Transverse colon (tissue), 4 donors: ENCODE measurements around the gene CDK17. TPM values are rescaled to one million over a fixed set of nuclear protein-coding genes. Genes with fewer than 3 reads are reported as not detected.
"Not testable (repeated sequence)": the region's sequence is repeated elsewhere in the genome, so short reads cannot be mapped to it uniquely, and the experiment has no call there.

Experiments
- DNase-seq: peaks from one replicate; pipeline ENCODE4 v3.0.0-alpha.2; 2019
- H3K27ac ChIP-seq, 4 donors: fragments of 200-600 bp; sonication (generic); 2 replicates each; pipeline ENCODE4 v1.5.1; 2016 to 2018; ENCODE audit warnings: inconsistent platforms in 4 of 4
- H3K27me3 ChIP-seq: fragments of 200-600 bp; sonication (generic); 2 replicates; pipeline ENCODE4 v1.5.1; 2017; ENCODE audit warnings: inconsistent platforms
- H3K36me3 ChIP-seq, 4 donors: fragments of 200-600 bp; sonication (generic); 2 replicates each; pipeline ENCODE4 v1.5.1; 2017 to 2019; ENCODE audit warnings: inconsistent platforms in 4 of 4
- H3K4me1 ChIP-seq, 4 donors: fragments of 200-600 bp; sonication (generic); 2 replicates each; pipeline ENCODE4 v1.5.1; 2017 to 2020; ENCODE audit warnings: inconsistent platforms in 4 of 4
- H3K4me3 ChIP-seq, 4 donors: fragments of 200-600 bp; sonication (generic); 1 replicate in 1 of 4; 2 replicates in 3 of 4; pipeline versions ENCODE4 v1.5.1 to v1.6.1; 2017 to 2019; ENCODE audit warnings: inconsistent platforms in 4 of 4
- H3K9me3 ChIP-seq, 2 donors: fragments of 200-600 bp; sonication (generic); 2 replicates each; pipeline ENCODE4 v1.5.1; 2017 to 2019; ENCODE audit warnings: inconsistent platforms in 2 of 2
- CTCF ChIP-seq, 5 experiments: fragments of 200-600 bp in 3 of 5; fragments of 450-650 bp in 2 of 5; sonication (generic) in 3 of 5; IDR thresholded peaks; 1 replicate in 2 of 5; 2 replicates in 3 of 5; pipeline ENCODE4 v1.5.1; 2016 to 2017; ENCODE audit warnings: antibody characterized with exemption in 5 of 5, inconsistent platforms in 3 of 5, mild to moderate bottlenecking in 2 of 5, moderate library complexity in 1 of 5
- EP300 ChIP-seq: sonication (generic); formaldehyde crosslinking; IDR thresholded peaks from one replicate; pipeline ENCODE4 v1.6.1; 2017; ENCODE audit warnings: antibody characterized with exemption, low read depth
- POLR2A ChIP-seq: fragments of 450-650 bp; IDR thresholded peaks from one replicate; pipeline ENCODE4 v1.6.1; 2016; ENCODE audit warnings: antibody characterized with exemption, mild to moderate bottlenecking, moderate library complexity
- POLR2AphosphoS5 ChIP-seq, 3 donors: sonication (generic); formaldehyde crosslinking; IDR thresholded peaks; one replicate each; pipeline ENCODE4 v1.6.1; 2016; ENCODE audit warnings: antibody characterized with exemption in 3 of 3
- WGBS, 2 donors: methylation state at CpG; one replicate each; pipeline ENCODE4 v1.1.5; 2018; ENCODE audit warnings: low coverage in 1 of 2; 5-methylcytosine and 5-hydroxymethylcytosine counted together
- in situ Hi-C, 4 donors: fragments of 200-750 bp; cut with MboI; loops; one replicate each; pipeline versions ENCODE4 v1.15.0 to v1.15.1; 2017; ENCODE audit warnings: low sequenced_read_pairs in 3 of 4, low pct_ligation_motif_present in 1 of 4, low pct_unique_long_range_greater_than_20kb in 1 of 4
- intact Hi-C: fragments of 100-400 bp; cut with DNase I; formaldehyde crosslinking; loops from one replicate; pipeline ENCODE4 v1.15.1; 2023; ENCODE audit warnings: low total_unique reads
- total RNA-seq, 4 donors: library from RNA; depleted of rRNA; stranded (reverse); fragments of >200 nt; gene quantifications; one replicate each; pipeline ENCODE4 v1.1.0, GENCODE V29; 2016

Gene CDK17
- total RNA-seq, 4 donors from 2014 or later = 32.5 to 81.4 (median 51.8) TPM

- no peaks in the 10 kb centered on the region for H3K27me3 ChIP-seq
- no peaks in the 10 kb centered on the region for H3K36me3 ChIP-seq
- no peak for DNase-seq
- intact Hi-C loops (no loop called here), in situ Hi-C loops (no loop called here)
- peaks cover 0 to 33% (median 5%) of the 10 kb centered on the region in 4 donors for H3K4me1 ChIP-seq
- no peak overlapping the region for H3K27ac ChIP-seq
- H3K4me3 ChIP-seq = no peak overlapping the region
- H3K9me3 ChIP-seq = peaks cover 0 to 6% of the 10 kb centered on the region in 2 donors
- WGBS, 2 donors = 82 to 83% methylated on average over 4 of the region's 4 CpGs
- TF ChIP-seq POLR2AphosphoS5 (IDR thresholded peaks at IDR 0.05) (no peak), POLR2A (no peak), EP300 (no peak), CTCF (IDR thresholded peaks at IDR 0.05) (no peak)
Measured at GRCh38 chr12:96383371-96383770, 16.9 kb downstream of the CDK17 start.

GRCh38 chr12:96379743-96380142 is 20.5 kb downstream of the CDK17 start:
- in situ Hi-C loops = not testable (repeated sequence)

GRCh38 chr12:96378319-96378718 is 21.9 kb downstream of the CDK17 start:
- Histone ChIP-seq H3K27me3 (no peaks in the 10 kb centered on the region), H3K27ac (no peak overlapping the region), H3K4me1 (peaks cover 14 to 48% (median 29%) of the 10 kb centered on the region in 4 donors), H3K4me3 (no peak overlapping the region), H3K9me3 (peaks cover 0 to 6% of the 10 kb centered on the region in 2 donors), H3K36me3 (no peaks in the 10 kb centered on the region)
- in situ Hi-C loops (no loop called here), intact Hi-C loops (no loop called here)
- TF ChIP-seq EP300 (no peak), POLR2A (no peak), CTCF (IDR thresholded peaks at IDR 0.05) (no peak), POLR2AphosphoS5 (IDR thresholded peaks at IDR 0.05) (no peak)
- no peak for DNase-seq
- WGBS, 2 donors = 38 to 43% methylated on average over 1 of the region's 1 CpG

More at GRCh38 chr12:96379743-96380142, 20.5 kb downstream of the CDK17 start:
- H3K9me3 ChIP-seq, DNase-seq, H3K27me3 ChIP-seq, H3K27ac ChIP-seq, H3K36me3 ChIP-seq, H3K4me3 ChIP-seq, intact Hi-C loops: not testable (repeated sequence)
- 94% methylated on average over 4 of the region's 4 CpGs for WGBS, 2 donors
- peaks cover 11 to 42% (median 23%) of the 10 kb centered on the region in 4 donors for H3K4me1 ChIP-seq

GRCh38 chr12:96376865-96377264 is 23.4 kb downstream of the CDK17 start:
- DNase-seq = no peak
- peaks cover 14 to 62% (median 37%) of the 10 kb centered on the region in 4 donors for H3K4me1 ChIP-seq
- in situ Hi-C loops = no loop called here

More at GRCh38 chr12:96376865-96377264, 23.4 kb downstream of the CDK17 start:
- Histone ChIP-seq H3K27me3 (no peaks in the 10 kb centered on the region), H3K4me3 (no peak overlapping the region), H3K9me3 (peaks cover 0 to 3% of the 10 kb centered on the region in 2 donors), H3K36me3 (no peaks in the 10 kb centered on the region), H3K27ac (peak overlapping the region in 1 of 4 donors; percentile 64)
- intact Hi-C loops = no loop called here
- TF ChIP-seq POLR2A (no peak), EP300 (no peak), CTCF (IDR thresholded peaks at IDR 0.05) (no peak), POLR2AphosphoS5 (IDR thresholded peaks at IDR 0.05) (no peak)
